C4-2B (cell line): ENCODE measurements around the gene INPP5J.
"Not testable (repeated sequence)": the region's sequence is repeated elsewhere in the genome, so short reads cannot be mapped to it uniquely, and the experiment has no call there.

Experiments used
- H3K27ac ChIP-seq: fragments of 450-650 bp; 2 replicates; pipeline ENCODE4 v1.5.1; 2017
- CTCF ChIP-seq: fragments of 450-650 bp; conservative IDR thresholded peaks from 2 replicates; pipeline ENCODE4 v1.5.1; 2017; ENCODE audit warnings: mild to moderate bottlenecking
- ZFX ChIP-seq: fragments of 450-650 bp; IDR thresholded peaks from 2 replicates; pipeline ENCODE4 v1.6.1; 2017

Gene INPP5J

GRCh38 chr22:31096657-31097279, 26.0 kb upstream of the INPP5J start:
- TF ChIP-seq ZFX: no peak
- TF ChIP-seq CTCF: no peak

GRCh38 chr22:31097539-31097938, 25.2 kb upstream of the INPP5J start:
- not testable (repeated sequence) for H3K27ac ChIP-seq

More at GRCh38 chr22:31096657-31097279, 26.0 kb upstream of the INPP5J start:
- no peak overlapping the region for H3K27ac ChIP-seq

- H3K27ac ChIP-seq: no peak overlapping the region
- TF ChIP-seq ZFX (no peak), CTCF (no peak)
Observed at GRCh38 chr22:31097941-31098631, 24.7 kb upstream of the INPP5J start.

GRCh38 chr22:31098632-31099110, 24.1 kb upstream of the INPP5J start:
- H3K27ac ChIP-seq: no peak overlapping the region
- TF ChIP-seq CTCF: no peak
- no peak for TF ChIP-seq ZFX

- TF ChIP-seq ZFX (no peak), CTCF (no peak)
- no peak overlapping the region for H3K27ac ChIP-seq
Observed at GRCh38 chr22:31099386-31099785, 23.4 kb upstream of the INPP5J start.

- TF ChIP-seq CTCF (no peak), ZFX (no peak)
- no peak overlapping the region for H3K27ac ChIP-seq
Observed at GRCh38 chr22:31099841-31100761, 22.7 kb upstream of the INPP5J start.

GRCh38 chr22:31100762-31101525, 21.8 kb upstream of the INPP5J start:
- no peak overlapping the region for H3K27ac ChIP-seq
- no peak for TF ChIP-seq ZFX
